Neural crest cell (in vitro differentiated cells): Measurements from ENCODE around the gene RPS2. TPM values are rescaled to one million over a fixed set of nuclear protein-coding genes. Genes with fewer than 3 reads are reported as not detected.
A peak's percentile ranks its signal among the peaks of the same experiment; 100 is the strongest.

Experiments used
- DNase-seq: peaks from one replicate; pipeline ENCODE4 v3.0.0; 2021; ENCODE audit warnings: low read depth, mixed read lengths, low spot score
- H3K27ac Mint-ChIP-seq: one replicate; pipeline ENCODE4 v1.8.0; 2021; ENCODE audit warnings: mild to moderate bottlenecking, mixed read lengths; ENCODE audit not compliant: unreplicated experiment
- H3K27me3 Mint-ChIP-seq: 2 replicates; pipeline ENCODE4 v1.8.0; 2021; ENCODE audit warnings: low read depth, mild to moderate bottlenecking, mixed read lengths
- H3K36me3 Mint-ChIP-seq: 2 replicates; pipeline ENCODE4 v1.8.0; 2021; ENCODE audit warnings: low read depth, mild to moderate bottlenecking, mixed read lengths
- H3K4me1 Mint-ChIP-seq: 2 replicates; pipeline ENCODE4 v1.8.0; 2021; ENCODE audit warnings: mixed read lengths
- H3K4me3 Mint-ChIP-seq: one replicate; pipeline ENCODE4 v1.8.0; 2021; ENCODE audit warnings: mild to moderate bottlenecking, mixed read lengths
- H3K9me3 Mint-ChIP-seq: 2 replicates; pipeline ENCODE4 v1.8.0; 2021; ENCODE audit warnings: mixed read lengths
- CTCF ChIP-seq: fragments of 200-600 bp; sonication (generic); conservative IDR thresholded peaks from 2 replicates; pipeline ENCODE4 v1.5.0; 2021; ENCODE audit warnings: antibody characterized with exemption, mild to moderate bottlenecking
- total RNA-seq: library from RNA; stranded (reverse); gene quantifications from 2 replicates; pipeline ENCODE4 v1.2.1, GENCODE V29; 2021

The RPS2 gene
- total RNA-seq, 1 donor from 2014 or later, result 3,508 TPM

- Mint-ChIP-seq H3K27me3 (peaks cover 21% of the 10 kb centered on the region), H3K36me3 (peaks cover 9% of the 10 kb centered on the region), H3K4me1 (no peaks in the 10 kb centered on the region), H3K4me3 (peak overlapping the region; percentile 23), H3K27ac (no peak overlapping the region), H3K9me3 (no peaks in the 10 kb centered on the region)
- TF ChIP-seq CTCF, result no peak
- DNase-seq, result no peak
These were observed 33.1 kb upstream of the RPS2 start for GRCh38 chr16:1997494-1998359.

GRCh38 chr16:1993731-1994131 lies 29.1 kb upstream of the RPS2 start:
- no peak for TF ChIP-seq CTCF
- H3K36me3 Mint-ChIP-seq, result peaks cover 13% of the 10 kb centered on the region
- H3K27me3 Mint-ChIP-seq, result peaks cover 50% of the 10 kb centered on the region
- peak overlapping the region; percentile 78 for H3K4me3 Mint-ChIP-seq
- H3K27ac Mint-ChIP-seq, result no peak overlapping the region
- peaks cover 4% of the 10 kb centered on the region for H3K4me1 Mint-ChIP-seq
- no peaks in the 10 kb centered on the region for H3K9me3 Mint-ChIP-seq
- no peak for DNase-seq

GRCh38 chr16:1992704-1993317 lies 28.2 kb upstream of the RPS2 start:
- Mint-ChIP-seq H3K27me3 (peaks cover 59% of the 10 kb centered on the region), H3K27ac (no peak overlapping the region), H3K4me1 (peaks cover 7% of the 10 kb centered on the region), H3K36me3 (peaks cover 16% of the 10 kb centered on the region), H3K9me3 (no peaks in the 10 kb centered on the region), H3K4me3 (no peak overlapping the region)
- DNase-seq, result no peak
- no peak for TF ChIP-seq CTCF

GRCh38 chr16:1991948-1992703 lies 27.5 kb upstream of the RPS2 start:
- peaks cover 65% of the 10 kb centered on the region for H3K27me3 Mint-ChIP-seq
- H3K9me3 Mint-ChIP-seq, result no peaks in the 10 kb centered on the region
- no peak for TF ChIP-seq CTCF
- DNase-seq, result peak; percentile 70
- H3K4me3 Mint-ChIP-seq, result no peak overlapping the region
- peaks cover 7% of the 10 kb centered on the region for H3K4me1 Mint-ChIP-seq
- peaks cover 19% of the 10 kb centered on the region for H3K36me3 Mint-ChIP-seq
- no peak overlapping the region for H3K27ac Mint-ChIP-seq

- peak overlapping the region; percentile 51 for H3K4me3 Mint-ChIP-seq
- peaks cover 24% of the 10 kb centered on the region for H3K36me3 Mint-ChIP-seq
- H3K27ac Mint-ChIP-seq, result no peak overlapping the region
- peaks cover 7% of the 10 kb centered on the region for H3K4me1 Mint-ChIP-seq
- peaks cover 70% of the 10 kb centered on the region for H3K27me3 Mint-ChIP-seq
- DNase-seq, result no peak
- H3K9me3 Mint-ChIP-seq, result no peaks in the 10 kb centered on the region
- no peak for TF ChIP-seq CTCF
These were observed 26.9 kb upstream of the RPS2 start for GRCh38 chr16:1991588-1991947.
